Measurements from ENCODE around the gene FAS. TPM values are rescaled to one million over a fixed set of nuclear protein-coding genes. Genes with fewer than 3 reads are reported as not detected.

Gene FAS
- total and polyA plus RNA-seq, 4 donors: 10.5 to 74.7 (median 36.3) TPM

DNA sequence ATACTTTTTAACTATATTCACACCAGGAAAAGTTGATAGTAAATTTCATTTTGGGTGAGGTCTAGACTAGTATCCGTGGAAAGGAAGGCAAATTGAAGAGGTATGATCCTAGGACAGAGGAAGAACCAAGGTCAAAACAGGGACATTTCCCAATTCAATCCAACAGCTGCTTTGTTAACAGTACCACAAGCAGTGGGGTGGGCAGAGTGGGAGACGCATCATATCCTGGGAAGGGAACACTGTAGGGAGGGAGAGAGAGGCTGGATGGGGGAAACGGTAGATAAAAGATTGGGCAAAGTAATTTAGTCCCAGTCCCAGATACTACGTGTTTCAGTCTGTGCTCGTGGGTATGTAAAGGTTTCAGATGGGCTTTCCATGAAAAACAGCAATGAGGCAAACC lies 9.2 kb upstream of the FAS start:
- H3K9me3 ChIP-seq (ENCODE audit: control insufficient read depth in 4 of 4, insufficient read depth in 3 of 4, low read length in 3 of 4): no peaks in the 10 kb centered on the region
- ATAC-seq (ENCODE audit: insufficient read depth, low FRiP score): no peak
- WGBS, 2 donors: 71 to 81% methylated on average over 5 of the region's 5 CpGs
- peaks cover 0 to 2% (median 0%) of the 10 kb centered on the region in 4 donors for H3K36me3 ChIP-seq (ENCODE audit: control insufficient read depth in 4 of 4, insufficient read depth in 4 of 4, low read length in 4 of 4)
- peak overlapping the region; percentile 7 to 44 for H3K27ac ChIP-seq (ENCODE audit: low read depth in 1 of 2, low read length in 1 of 2)
- DNase-seq: no peak
- H3K27me3 ChIP-seq (ENCODE audit: control insufficient read depth in 3 of 3, insufficient read depth in 3 of 3, low read length in 2 of 3): no peaks in the 10 kb centered on the region
- no peak for TF ChIP-seq CTCF (IDR thresholded peaks at IDR 0.05; ENCODE audit: control extremely low read depth, extremely low read depth)
- no peak overlapping the region for H3K9ac ChIP-seq (ENCODE audit: insufficient read depth in 1 of 2, low read length in 2 of 2)
- H3K4me1 ChIP-seq (ENCODE audit: control insufficient read depth in 5 of 5, insufficient read depth in 5 of 5, low read length in 5 of 5): peaks cover 0 to 35% (median 15%) of the 10 kb centered on the region in 5 donors
- no peak overlapping the region for H3K4me3 ChIP-seq

DNA sequence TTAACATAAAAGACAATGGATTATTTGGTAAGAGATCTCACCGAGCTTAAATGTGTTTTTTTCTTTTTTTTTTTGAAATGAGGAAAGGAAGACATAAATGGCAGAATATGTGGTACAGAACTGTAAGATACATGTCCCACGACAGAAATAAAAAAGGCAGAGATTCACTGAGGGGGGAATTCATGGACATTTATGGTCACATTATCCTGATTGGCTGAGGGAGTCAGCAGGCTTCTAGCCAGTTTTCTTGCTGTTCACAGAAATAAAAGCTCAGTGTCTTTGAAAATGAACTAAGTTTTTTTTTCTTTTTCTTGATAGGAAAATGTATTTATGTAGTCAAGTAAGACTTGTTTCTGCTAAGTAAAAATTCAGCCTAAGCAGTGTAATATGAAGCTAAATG lies 8.2 kb upstream of the FAS start:
- Histone ChIP-seq H3K4me1 (ENCODE audit: control insufficient read depth in 5 of 5, insufficient read depth in 5 of 5, low read length in 5 of 5) (peaks cover 0 to 35% (median 15%) of the 10 kb centered on the region in 5 donors), H3K27me3 (ENCODE audit: control insufficient read depth in 3 of 3, insufficient read depth in 3 of 3, low read length in 2 of 3) (no peaks in the 10 kb centered on the region), H3K9me3 (ENCODE audit: control insufficient read depth in 4 of 4, insufficient read depth in 3 of 4, low read length in 3 of 4) (peaks cover 0 to 1% (median 0%) of the 10 kb centered on the region in 4 donors), H3K9ac (ENCODE audit: insufficient read depth in 1 of 2, low read length in 2 of 2) (no peak overlapping the region), H3K4me3 (no peak overlapping the region), H3K36me3 (ENCODE audit: control insufficient read depth in 4 of 4, insufficient read depth in 4 of 4, low read length in 4 of 4) (peaks cover 0 to 3% (median 0%) of the 10 kb centered on the region in 4 donors), H3K27ac (ENCODE audit: low read depth in 1 of 2, low read length in 1 of 2) (no peak overlapping the region)
- WGBS, 2 donors: 69 to 84% methylated on average over 2 of the region's 2 CpGs
- ATAC-seq (ENCODE audit: insufficient read depth, low FRiP score) (no peak), DNase-seq (no peak)
- TF ChIP-seq CTCF (IDR thresholded peaks at IDR 0.05; ENCODE audit: control extremely low read depth, extremely low read depth): no peak

- no peak overlapping the region for H3K9ac ChIP-seq (ENCODE audit: insufficient read depth in 1 of 2, low read length in 2 of 2)
- no peak overlapping the region for H3K4me3 ChIP-seq
- ATAC-seq (ENCODE audit: insufficient read depth, low FRiP score) (peak; percentile 10), DNase-seq (no peak)
- no peaks in the 10 kb centered on the region for H3K27me3 ChIP-seq (ENCODE audit: control insufficient read depth in 3 of 3, insufficient read depth in 3 of 3, low read length in 2 of 3)
- peaks cover 0 to 1% (median 0%) of the 10 kb centered on the region in 4 donors for H3K9me3 ChIP-seq (ENCODE audit: control insufficient read depth in 4 of 4, insufficient read depth in 3 of 4, low read length in 3 of 4)
- H3K27ac ChIP-seq (ENCODE audit: low read depth in 1 of 2, low read length in 1 of 2): no peak overlapping the region
- TF ChIP-seq CTCF (IDR thresholded peaks at IDR 0.05; ENCODE audit: control extremely low read depth, extremely low read depth): no peak
- peaks cover 0 to 35% (median 15%) of the 10 kb centered on the region in 5 donors for H3K4me1 ChIP-seq (ENCODE audit: control insufficient read depth in 5 of 5, insufficient read depth in 5 of 5, low read length in 5 of 5)
- peaks cover 0 to 3% (median 0%) of the 10 kb centered on the region in 4 donors for H3K36me3 ChIP-seq (ENCODE audit: control insufficient read depth in 4 of 4, insufficient read depth in 4 of 4, low read length in 4 of 4)
- 63 to 77% methylated on average over 2 of the region's 2 CpGs for WGBS, 2 donors
These were observed 7.4 kb upstream of the FAS start for GRCh38 chr10:88983206-88983605.

GRCh38 chr10:88983939-88984338 lies 6.7 kb upstream of the FAS start:
- peak overlapping the region in 1 of 2 donors; percentile 17 for H3K27ac ChIP-seq (ENCODE audit: low read depth in 1 of 2, low read length in 1 of 2)
- peaks cover 0 to 41% (median 15%) of the 10 kb centered on the region in 5 donors for H3K4me1 ChIP-seq (ENCODE audit: control insufficient read depth in 5 of 5, insufficient read depth in 5 of 5, low read length in 5 of 5)
- TF ChIP-seq CTCF (IDR thresholded peaks at IDR 0.05; ENCODE audit: control extremely low read depth, extremely low read depth): no peak
- H3K36me3 ChIP-seq (ENCODE audit: control insufficient read depth in 4 of 4, insufficient read depth in 4 of 4, low read length in 4 of 4): peaks cover 0 to 3% (median 0%) of the 10 kb centered on the region in 4 donors
- H3K4me3 ChIP-seq: no peak overlapping the region
- DNase-seq: no peak
- H3K9me3 ChIP-seq (ENCODE audit: control insufficient read depth in 4 of 4, insufficient read depth in 3 of 4, low read length in 3 of 4): peaks cover 0 to 1% (median 0%) of the 10 kb centered on the region in 4 donors
- H3K9ac ChIP-seq (ENCODE audit: insufficient read depth in 1 of 2, low read length in 2 of 2): no peak overlapping the region
- 13 to 28% methylated on average over 1 of the region's 1 CpG for WGBS, 2 donors
- H3K27me3 ChIP-seq (ENCODE audit: control insufficient read depth in 3 of 3, insufficient read depth in 3 of 3, low read length in 2 of 3): no peaks in the 10 kb centered on the region
- ATAC-seq (ENCODE audit: insufficient read depth, low FRiP score): no peak
